ENCODE measurements around the gene CDK5RAP3. TPM values are rescaled to one million over a fixed set of nuclear protein-coding genes. Genes with fewer than 3 reads are reported as not detected.

CDK5RAP3 gene
- total and polyA plus RNA-seq, 2 of the 13 experiments (the other 11 are each of a cell fraction or from before 2014, with no cell fraction given), result 128 to 154 TPM

DNA sequence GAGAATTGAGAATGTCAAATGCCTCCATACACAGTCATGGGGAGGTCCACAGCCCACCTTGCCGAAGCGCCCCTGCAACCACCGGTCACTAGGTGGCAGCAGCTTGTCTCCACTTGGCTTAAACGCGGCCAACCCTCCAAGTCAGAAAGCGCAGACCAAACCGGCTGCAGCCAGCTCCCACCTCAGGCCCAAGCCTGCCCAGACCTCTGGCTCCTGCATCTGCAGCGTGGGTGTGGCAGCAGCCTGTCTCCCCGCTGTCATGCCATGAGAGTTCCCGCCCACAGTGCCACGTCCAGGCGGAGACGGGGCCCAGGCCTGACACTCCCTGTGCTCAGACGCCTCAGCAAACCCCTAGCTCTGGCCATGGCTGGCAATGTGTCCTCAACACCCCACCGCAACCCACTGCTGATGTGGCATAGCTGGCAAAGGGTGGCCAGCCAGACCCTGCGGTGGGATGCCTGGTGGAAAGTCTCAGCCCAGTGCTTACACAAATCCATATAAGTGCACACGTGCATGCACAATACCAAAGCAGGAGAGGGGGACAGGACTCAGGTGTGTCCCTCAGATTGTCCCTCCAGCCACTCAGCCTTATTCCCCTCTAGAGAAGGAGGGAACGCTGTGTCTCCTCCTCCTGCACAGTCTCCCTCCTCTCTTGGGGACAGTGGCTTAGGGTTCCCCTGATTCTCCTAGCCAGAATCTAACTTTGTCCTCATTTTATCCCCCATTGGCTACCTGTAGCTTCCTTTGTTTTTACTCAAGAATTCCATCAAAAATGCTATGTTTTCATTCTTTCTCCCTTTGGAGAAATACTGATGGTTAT, 55.8 kb downstream of the CDK5RAP3 start (continued):
- TF ChIP-seq, protein P1, sequence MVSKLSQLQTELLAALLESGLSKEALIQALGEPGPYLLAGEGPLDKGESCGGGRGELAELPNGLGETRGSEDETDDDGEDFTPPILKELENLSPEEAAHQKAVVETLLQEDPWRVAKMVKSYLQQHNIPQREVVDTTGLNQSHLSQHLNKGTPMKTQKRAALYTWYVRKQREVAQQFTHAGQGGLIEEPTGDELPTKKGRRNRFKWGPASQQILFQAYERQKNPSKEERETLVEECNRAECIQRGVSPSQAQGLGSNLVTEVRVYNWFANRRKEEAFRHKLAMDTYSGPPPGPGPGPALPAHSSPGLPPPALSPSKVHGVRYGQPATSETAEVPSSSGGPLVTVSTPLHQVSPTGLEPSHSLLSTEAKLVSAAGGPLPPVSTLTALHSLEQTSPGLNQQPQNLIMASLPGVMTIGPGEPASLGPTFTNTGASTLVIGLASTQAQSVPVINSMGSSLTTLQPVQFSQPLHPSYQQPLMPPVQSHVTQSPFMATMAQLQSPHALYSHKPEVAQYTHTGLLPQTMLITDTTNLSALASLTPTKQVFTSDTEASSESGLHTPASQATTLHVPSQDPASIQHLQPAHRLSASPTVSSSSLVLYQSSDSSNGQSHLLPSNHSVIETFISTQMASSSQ (IDR thresholded peaks at IDR 0.05; ENCODE audit: low read depth), result no peak
- TF ChIP-seq, protein P1 (CRISPR knock-in tag; IDR thresholded peaks at IDR 0.05; ENCODE audit: borderline replicate concordance), result peak; percentile 49; the same call in 1 of the 2 replicates
- TF ChIP-seq ZNF557 (CRISPR knock-in tag; IDR thresholded peaks at IDR 0.05) (no peak), IKZF4 (CRISPR knock-in tag; IDR thresholded peaks at IDR 0.05; ENCODE audit: borderline replicate concordance, low read depth, not compliant biosample characterization) (peak; percentile 29), HHEX (CRISPR knock-in tag; IDR thresholded peaks at IDR 0.05) (no peak), ZNF703 (CRISPR knock-in tag; IDR thresholded peaks at IDR 0.05; ENCODE audit: borderline replicate concordance) (no peak)
- TF ChIP-seq, protein P2, sequence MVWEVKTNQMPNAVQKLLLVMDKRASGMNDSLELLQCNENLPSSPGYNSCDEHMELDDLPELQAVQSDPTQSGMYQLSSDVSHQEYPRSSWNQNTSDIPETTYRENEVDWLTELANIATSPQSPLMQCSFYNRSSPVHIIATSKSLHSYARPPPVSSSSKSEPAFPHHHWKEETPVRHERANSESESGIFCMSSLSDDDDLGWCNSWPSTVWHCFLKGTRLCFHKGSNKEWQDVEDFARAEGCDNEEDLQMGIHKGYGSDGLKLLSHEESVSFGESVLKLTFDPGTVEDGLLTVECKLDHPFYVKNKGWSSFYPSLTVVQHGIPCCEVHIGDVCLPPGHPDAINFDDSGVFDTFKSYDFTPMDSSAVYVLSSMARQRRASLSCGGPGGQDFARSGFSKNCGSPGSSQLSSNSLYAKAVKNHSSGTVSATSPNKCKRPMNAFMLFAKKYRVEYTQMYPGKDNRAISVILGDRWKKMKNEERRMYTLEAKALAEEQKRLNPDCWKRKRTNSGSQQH (CRISPR knock-in tag; IDR thresholded peaks at IDR 0.05; ENCODE audit: low read depth), result 0 out of 2 replicates have a peak, but pooled peaks have one; percentile 60
- TF ChIP-seq, protein P3, sequence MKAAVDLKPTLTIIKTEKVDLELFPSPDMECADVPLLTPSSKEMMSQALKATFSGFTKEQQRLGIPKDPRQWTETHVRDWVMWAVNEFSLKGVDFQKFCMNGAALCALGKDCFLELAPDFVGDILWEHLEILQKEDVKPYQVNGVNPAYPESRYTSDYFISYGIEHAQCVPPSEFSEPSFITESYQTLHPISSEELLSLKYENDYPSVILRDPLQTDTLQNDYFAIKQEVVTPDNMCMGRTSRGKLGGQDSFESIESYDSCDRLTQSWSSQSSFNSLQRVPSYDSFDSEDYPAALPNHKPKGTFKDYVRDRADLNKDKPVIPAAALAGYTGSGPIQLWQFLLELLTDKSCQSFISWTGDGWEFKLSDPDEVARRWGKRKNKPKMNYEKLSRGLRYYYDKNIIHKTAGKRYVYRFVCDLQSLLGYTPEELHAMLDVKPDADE (CRISPR knock-in tag; IDR thresholded peaks at IDR 0.05), result no peak
- TF ChIP-seq, protein P4, sequence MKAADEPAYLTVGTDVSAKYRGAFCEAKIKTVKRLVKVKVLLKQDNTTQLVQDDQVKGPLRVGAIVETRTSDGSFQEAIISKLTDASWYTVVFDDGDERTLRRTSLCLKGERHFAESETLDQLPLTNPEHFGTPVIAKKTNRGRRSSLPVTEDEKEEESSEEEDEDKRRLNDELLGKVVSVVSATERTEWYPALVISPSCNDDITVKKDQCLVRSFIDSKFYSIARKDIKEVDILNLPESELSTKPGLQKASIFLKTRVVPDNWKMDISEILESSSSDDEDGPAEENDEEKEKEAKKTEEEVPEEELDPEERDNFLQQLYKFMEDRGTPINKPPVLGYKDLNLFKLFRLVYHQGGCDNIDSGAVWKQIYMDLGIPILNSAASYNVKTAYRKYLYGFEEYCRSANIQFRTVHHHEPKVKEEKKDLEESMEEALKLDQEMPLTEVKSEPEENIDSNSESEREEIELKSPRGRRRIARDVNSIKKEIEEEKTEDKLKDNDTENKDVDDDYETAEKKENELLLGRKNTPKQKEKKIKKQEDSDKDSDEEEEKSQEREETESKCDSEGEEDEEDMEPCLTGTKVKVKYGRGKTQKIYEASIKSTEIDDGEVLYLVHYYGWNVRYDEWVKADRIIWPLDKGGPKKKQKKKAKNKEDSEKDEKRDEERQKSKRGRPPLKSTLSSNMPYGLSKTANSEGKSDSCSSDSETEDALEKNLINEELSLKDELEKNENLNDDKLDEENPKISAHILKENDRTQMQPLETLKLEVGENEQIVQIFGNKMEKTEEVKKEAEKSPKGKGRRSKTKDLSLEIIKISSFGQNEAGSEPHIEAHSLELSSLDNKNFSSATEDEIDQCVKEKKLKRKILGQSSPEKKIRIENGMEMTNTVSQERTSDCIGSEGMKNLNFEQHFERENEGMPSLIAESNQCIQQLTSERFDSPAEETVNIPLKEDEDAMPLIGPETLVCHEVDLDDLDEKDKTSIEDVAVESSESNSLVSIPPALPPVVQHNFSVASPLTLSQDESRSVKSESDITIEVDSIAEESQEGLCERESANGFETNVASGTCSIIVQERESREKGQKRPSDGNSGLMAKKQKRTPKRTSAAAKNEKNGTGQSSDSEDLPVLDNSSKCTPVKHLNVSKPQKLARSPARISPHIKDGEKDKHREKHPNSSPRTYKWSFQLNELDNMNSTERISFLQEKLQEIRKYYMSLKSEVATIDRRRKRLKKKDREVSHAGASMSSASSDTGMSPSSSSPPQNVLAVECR (CRISPR knock-in tag; IDR thresholded peaks at IDR 0.05; ENCODE audit: borderline replicate concordance), result no peak; the same call in 1 of the 2 replicates
- TF ChIP-seq, protein P5, sequence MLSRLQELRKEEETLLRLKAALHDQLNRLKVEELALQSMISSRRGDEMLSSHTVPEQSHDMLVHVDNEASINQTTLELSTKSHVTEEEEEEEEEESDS (CRISPR knock-in tag; IDR thresholded peaks at IDR 0.05; ENCODE audit: borderline replicate concordance), result no peak
